GM13976 (cell line): Measurements from ENCODE around the gene SOX10.

Source experiments
- DNase-seq: peaks from one replicate; pipeline ENCODE4 v3.0.0; 2012; ENCODE audit warnings: low spot score
- in situ Hi-C: fragments of 300-500 bp; cut with MboI; formaldehyde crosslinking; loops from one replicate; pipeline ENCODE4 v1.12.0; 2022; ENCODE audit warnings: low sequenced_read_pairs, mixed read lengths, inconsistent platforms; ENCODE audit not compliant: unreplicated experiment
- TF ChIP-seq, protein P1 (sequence below): IDR thresholded peaks from 2 replicates; pipeline ENCODE4 v1.5.1; 2012; ENCODE audit warnings: borderline replicate concordance, mild to moderate bottlenecking; ENCODE audit not compliant: insufficient read depth; ENCODE audit errors: extremely low read depth, missing control alignments, control extremely low read depth

SOX10 gene

DNA sequence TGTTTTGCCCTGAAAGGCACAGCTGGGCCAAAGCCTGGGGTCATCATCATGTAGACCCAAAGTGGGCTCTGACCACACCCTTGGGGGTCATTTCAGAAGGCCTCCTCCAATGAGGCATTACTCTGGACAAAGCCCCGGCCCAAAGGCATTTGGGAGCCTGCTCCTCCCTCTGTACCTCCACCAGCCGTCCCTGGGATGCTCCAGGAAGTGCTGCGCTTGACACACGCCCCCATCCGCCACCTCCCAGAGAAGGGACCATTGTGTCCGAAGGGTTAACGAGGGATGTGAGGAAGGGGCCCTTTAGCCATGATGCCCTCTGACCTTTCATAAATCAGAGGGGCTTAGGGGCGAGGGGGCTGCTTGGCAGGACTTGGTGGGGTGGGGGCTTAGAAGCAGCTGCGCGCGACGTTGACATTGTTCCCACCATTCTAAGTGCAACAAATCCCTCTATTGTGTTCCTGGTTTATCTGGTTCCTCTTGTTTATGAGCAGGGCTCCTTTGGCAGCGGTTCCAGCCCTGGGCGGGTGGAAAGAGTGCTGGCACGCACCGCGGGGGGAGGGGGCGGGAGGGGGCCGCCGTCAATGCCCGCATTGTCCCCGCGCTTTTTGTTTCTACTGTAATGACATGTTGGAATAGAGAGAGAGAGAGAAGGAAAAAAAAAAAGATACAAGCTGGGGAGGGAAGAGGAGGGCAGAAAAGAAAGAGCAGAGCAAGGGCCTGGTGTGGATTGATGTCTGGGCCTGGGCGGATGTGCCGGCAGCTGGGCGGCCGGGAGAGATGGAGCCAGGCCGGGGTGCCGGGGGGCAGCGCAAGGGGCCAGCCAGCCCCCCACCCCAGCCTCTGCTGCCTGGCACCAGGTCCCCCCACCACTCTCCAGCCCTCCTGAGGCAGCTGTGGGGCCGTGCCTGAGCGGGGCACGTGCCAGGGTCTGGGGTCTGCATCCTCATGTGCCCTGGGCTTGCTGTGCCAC, 32.1 kb upstream of the SOX10 start:
- in situ Hi-C loops, result no loop called here
- no peak for DNase-seq
- TF ChIP-seq, protein P1, sequence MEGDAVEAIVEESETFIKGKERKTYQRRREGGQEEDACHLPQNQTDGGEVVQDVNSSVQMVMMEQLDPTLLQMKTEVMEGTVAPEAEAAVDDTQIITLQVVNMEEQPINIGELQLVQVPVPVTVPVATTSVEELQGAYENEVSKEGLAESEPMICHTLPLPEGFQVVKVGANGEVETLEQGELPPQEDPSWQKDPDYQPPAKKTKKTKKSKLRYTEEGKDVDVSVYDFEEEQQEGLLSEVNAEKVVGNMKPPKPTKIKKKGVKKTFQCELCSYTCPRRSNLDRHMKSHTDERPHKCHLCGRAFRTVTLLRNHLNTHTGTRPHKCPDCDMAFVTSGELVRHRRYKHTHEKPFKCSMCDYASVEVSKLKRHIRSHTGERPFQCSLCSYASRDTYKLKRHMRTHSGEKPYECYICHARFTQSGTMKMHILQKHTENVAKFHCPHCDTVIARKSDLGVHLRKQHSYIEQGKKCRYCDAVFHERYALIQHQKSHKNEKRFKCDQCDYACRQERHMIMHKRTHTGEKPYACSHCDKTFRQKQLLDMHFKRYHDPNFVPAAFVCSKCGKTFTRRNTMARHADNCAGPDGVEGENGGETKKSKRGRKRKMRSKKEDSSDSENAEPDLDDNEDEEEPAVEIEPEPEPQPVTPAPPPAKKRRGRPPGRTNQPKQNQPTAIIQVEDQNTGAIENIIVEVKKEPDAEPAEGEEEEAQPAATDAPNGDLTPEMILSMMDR, result no peak

DNA sequence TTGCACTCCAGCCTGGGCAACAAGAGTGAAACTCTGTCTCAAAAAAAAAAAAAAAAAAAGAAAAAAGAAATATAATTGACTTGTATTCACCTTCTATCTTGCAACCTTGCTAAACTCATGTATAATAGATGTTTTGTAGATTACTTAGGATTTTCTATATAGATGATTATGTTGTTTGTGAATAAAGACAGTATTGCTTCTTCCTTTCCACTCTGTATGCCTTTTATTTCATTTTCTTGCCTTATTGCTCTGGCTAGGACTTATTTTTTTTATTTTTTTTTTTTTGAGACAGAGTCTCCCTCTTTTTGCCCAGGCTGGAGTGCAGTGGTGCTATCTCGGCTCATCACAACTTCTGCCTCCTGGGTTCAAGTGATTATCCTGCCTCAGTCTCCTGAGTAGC, 29.7 kb upstream of the SOX10 start:
- in situ Hi-C loops, result no loop called here
- TF ChIP-seq, protein P1, result no peak
- no peak for DNase-seq

DNA sequence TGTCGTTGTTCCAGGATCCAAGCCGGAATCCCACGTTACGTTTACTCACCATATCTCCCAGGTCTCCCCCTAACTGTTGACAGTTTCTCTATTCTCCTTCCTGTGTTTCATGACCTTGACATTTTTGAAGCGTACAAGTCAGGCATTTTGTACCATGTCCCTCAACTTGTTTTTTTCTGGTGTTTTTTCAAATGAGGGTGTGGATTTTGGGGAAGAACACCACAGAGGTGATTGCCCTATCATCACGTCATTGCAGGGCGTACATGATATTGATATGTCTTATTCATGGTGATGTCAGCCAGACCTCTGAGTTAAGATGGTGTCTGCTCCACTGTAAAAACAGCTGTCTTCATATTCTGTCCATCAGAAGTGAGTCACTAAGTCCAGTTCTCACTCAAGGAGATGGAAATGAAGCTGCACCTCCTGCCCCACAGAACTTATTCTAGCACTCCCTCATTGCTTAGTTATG, 28.3 kb upstream of the SOX10 start:
- TF ChIP-seq, protein P1, result no peak
- in situ Hi-C loops, result no loop called here
- DNase-seq, result no peak

DNA sequence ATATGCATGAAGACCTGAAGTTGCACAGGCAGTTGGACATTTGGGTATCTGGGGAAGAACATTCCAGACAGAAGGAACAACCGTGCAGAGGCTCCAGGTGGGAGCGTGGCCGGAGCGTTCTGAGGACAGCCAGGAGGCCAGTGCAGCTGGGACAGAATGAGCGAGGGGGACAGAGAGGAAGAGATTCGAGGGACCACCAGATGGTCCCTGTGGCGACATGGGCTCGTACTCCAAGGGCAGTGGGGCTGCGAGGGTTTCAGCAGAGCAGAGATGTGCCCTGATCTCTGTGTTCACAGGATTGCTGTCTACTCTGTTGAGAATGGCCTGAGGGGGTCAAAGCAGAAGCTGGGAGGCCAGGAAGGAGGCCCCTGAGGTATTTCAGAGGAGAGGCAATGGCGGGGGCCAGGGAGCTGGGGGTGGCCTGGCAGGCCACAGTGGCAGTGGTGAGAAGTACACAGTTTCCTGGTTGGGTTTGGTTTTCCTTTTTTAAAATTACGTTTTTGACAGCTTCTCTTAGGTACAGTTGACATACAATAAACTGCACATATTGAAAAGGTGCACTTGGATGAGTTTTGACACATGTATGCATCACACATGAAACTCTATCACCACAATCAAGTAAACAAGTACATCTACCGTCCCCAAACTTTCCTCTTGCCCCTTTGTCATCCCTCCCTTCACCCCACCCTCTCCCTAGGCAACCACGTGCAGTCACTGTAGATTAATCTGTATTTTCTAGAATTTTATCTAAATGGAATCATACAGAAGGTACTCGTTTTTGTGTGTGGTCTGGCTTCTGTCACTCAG, 24.8 kb upstream of the SOX10 start:
- TF ChIP-seq, protein P1, result no peak
- no peak for DNase-seq
- in situ Hi-C loops, result no loop called here

DNA sequence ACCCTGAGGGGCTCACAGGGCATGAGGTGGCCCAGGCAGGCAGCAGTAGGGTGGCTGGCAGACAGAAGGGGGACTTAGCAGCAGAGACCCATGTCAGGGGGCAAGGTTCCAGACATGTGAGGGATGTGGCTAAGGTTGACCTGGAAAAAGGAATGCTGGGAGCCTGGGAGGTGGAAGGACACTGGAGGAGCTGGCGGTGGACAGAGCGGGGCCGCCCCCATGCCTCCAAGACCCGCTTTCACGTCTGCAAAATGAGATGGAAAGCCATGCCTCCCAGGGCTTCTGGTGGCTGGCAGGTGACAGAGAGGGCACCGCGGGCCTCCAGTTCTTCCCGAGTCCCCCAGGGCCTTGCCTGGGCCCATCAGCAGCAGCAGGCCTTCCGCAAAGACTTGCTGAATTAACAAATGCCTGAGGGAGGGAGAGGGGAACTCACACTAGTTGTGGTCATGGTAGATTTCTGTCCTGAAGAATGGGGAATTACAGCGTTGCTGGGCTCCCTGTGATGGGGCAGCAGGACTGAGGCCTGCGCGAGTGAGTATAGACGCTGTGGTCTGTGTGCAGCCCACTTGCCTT, 23.1 kb upstream of the SOX10 start:
- TF ChIP-seq, protein P1, result no peak
- in situ Hi-C loops, result no loop called here
- DNase-seq, result no peak

DNA sequence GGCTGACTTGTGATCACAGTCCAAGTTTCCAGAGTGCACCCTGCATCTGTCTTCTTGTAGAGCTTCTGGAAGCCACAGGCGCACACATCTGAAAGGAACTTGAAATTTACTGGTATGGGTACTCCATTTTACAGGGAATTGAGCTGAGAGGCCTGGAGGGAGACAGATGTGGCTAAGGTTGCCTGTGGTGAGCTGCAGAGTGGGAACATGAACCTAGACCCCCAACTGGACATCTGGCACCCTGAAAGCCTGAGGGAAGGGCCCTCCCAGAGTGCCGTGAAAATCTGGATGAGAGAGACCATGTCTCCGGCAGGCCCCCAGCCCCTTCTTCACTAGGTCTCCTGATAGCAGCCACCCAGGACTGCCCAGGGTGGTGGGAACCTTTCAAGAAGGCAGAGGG, 22.6 kb upstream of the SOX10 start:
- no peak for DNase-seq
- in situ Hi-C loops, result no loop called here
- TF ChIP-seq, protein P1, result no peak
